Right atrium auricular region (tissue), 2 donors: ENCODE measurements around the gene ANKUB1. TPM values are rescaled to one million over a fixed set of nuclear protein-coding genes. Genes with fewer than 3 reads are reported as not detected.

Experiments used
- DNase-seq: peaks from one replicate; pipeline ENCODE4 v3.0.0-alpha.2; 2019; ENCODE audit warnings: low spot score
- H3K27ac ChIP-seq, 2 donors: fragments of 200-600 bp; sonication (generic); 1 replicate in 1 of 2; 2 replicates in 1 of 2; pipeline ENCODE4 v1.5.1; 2016 to 2019
- H3K27me3 ChIP-seq, 2 donors: fragments of 200-600 bp; sonication (generic); one replicate each; pipeline versions ENCODE4 v1.5.1 to v1.6.0; 2017 to 2019
- H3K36me3 ChIP-seq: fragments of 200-600 bp; sonication (generic); one replicate; pipeline ENCODE4 v1.5.1; 2016
- H3K4me1 ChIP-seq, 2 donors: fragments of 200-600 bp; sonication (generic); one replicate each; pipeline versions ENCODE4 v1.5.1 to v1.6.0; 2017 to 2019
- H3K4me3 ChIP-seq, 2 donors: fragments of 200-600 bp; sonication (generic); 1 replicate in 1 of 2; 2 replicates in 1 of 2; pipeline ENCODE4 v1.5.1; 2017 to 2019; ENCODE audit warnings: mild to moderate bottlenecking in 1 of 2, moderate library complexity in 1 of 2
- H3K9me3 ChIP-seq, 2 donors: fragments of 200-600 bp; sonication (generic); one replicate each; pipeline ENCODE4 v1.5.1; 2019
- total RNA-seq, 2 donors: library from RNA; depleted of rRNA; stranded (reverse); fragments of >200 nt; gene quantifications; one replicate each; pipeline ENCODE4 v1.1.0, GENCODE V29; 2016
- TF ChIP-seq, protein P1 (sequence below), 2 donors: fragments of 200-600 bp; sonication (generic); IDR thresholded peaks; one replicate each; pipeline ENCODE4 v1.5.1; 2019; ENCODE audit warnings: antibody characterized with exemption in 2 of 2

Gene ANKUB1
- total RNA-seq, 2 donors from 2014 or later, result not detected

DNA sequence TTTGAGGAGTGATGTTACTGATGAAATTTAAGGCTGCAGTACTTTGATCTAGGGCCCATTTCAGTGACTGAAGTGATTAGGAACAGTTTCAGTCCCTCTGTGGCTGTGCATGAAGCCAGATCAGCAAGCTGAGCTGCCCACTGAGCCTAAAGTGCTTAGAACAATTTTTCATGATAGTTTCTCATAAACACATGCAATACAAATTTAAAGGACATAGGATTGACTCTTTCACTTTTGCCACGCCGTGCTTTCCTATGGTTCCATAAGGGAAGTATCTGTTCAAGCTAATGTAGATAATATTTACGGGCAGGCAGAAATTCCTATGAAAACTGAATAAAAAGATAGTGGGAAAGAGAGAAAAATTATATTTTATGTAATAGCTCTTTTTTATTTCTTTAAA, 10.6 kb downstream of the ANKUB1 start:
- DNase-seq, result no peak
- Histone ChIP-seq H3K4me1 (no peaks in the 10 kb centered on the region), H3K9me3 (no peaks in the 10 kb centered on the region), H3K27ac (no peak overlapping the region), H3K27me3 (no peaks in the 10 kb centered on the region), H3K4me3 (no peak overlapping the region), H3K36me3 (no peaks in the 10 kb centered on the region)
- TF ChIP-seq, protein P1, sequence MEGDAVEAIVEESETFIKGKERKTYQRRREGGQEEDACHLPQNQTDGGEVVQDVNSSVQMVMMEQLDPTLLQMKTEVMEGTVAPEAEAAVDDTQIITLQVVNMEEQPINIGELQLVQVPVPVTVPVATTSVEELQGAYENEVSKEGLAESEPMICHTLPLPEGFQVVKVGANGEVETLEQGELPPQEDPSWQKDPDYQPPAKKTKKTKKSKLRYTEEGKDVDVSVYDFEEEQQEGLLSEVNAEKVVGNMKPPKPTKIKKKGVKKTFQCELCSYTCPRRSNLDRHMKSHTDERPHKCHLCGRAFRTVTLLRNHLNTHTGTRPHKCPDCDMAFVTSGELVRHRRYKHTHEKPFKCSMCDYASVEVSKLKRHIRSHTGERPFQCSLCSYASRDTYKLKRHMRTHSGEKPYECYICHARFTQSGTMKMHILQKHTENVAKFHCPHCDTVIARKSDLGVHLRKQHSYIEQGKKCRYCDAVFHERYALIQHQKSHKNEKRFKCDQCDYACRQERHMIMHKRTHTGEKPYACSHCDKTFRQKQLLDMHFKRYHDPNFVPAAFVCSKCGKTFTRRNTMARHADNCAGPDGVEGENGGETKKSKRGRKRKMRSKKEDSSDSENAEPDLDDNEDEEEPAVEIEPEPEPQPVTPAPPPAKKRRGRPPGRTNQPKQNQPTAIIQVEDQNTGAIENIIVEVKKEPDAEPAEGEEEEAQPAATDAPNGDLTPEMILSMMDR (IDR thresholded peaks at IDR 0.05), result no peak

DNA sequence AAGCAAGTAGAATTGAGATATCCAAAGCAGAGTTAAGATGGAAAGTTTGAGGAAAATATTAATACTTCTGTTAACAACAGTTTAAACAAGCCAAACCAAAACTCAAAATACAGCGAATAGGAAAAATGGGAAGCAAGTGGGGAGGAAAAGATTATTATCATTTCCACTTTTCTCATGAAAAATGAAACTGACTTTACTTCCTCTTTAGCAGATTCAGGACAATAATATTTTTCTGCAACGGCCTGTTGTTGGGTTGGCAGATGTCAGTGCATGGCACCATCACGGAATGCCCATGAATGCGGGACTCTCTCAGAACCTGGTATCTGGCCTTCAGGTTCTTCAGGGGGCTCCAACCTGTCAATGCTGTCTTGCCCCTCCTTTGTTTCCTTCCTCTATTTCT, 11.1 kb downstream of the ANKUB1 start:
- no peaks in the 10 kb centered on the region for H3K4me1 ChIP-seq
- TF ChIP-seq, protein P1 (IDR thresholded peaks at IDR 0.05), result no peak
- H3K27ac ChIP-seq, result peak overlapping the region in 1 of 2 donors; percentile 25
- DNase-seq, result no peak
- H3K36me3 ChIP-seq, result no peaks in the 10 kb centered on the region
- no peaks in the 10 kb centered on the region for H3K27me3 ChIP-seq
- no peaks in the 10 kb centered on the region for H3K9me3 ChIP-seq
- no peak overlapping the region for H3K4me3 ChIP-seq

DNA sequence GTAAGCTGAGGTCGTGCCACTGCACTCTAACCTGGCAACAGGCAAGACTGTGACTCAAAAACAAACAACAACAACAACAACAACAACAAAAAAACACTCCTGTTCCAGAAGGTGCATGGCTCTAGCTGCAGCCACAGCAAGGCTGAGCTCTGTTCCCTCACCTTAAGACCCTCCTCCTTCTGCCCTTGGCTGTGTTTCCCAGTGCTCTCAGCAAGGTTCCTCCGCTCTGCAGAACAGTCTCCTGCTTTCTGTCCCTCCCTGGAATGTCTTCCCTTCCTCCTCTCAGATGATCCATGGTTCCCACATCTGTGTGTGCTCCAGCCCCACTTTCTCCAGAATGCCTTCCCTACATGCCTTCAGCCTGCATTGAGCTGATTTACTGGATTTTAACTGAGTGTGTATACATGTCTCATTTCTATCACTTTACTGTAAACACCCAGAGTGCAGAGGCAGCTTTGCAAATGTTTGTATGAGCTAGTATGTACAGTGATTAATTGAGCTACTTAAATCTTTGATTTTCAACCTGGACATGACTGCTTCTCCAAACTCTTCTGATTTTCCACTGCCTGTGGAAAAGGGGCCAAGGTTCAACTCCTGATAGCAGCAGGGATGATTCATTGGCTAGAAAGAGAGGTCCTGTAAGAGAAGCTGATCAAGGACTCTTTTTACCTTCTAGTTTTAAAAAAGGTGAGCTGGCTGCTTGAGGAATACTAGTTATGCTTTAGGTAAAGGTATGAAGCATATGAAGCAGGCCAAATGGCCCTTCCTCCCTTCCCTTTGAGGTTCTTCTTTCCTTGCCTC, 14.7 kb downstream of the ANKUB1 start:
- Histone ChIP-seq H3K9me3 (no peaks in the 10 kb centered on the region), H3K27ac (no peak overlapping the region), H3K36me3 (no peaks in the 10 kb centered on the region), H3K27me3 (no peaks in the 10 kb centered on the region), H3K4me1 (no peaks in the 10 kb centered on the region), H3K4me3 (no peak overlapping the region)
- TF ChIP-seq, protein P1 (IDR thresholded peaks at IDR 0.05), result no peak
- DNase-seq, result no peak

DNA sequence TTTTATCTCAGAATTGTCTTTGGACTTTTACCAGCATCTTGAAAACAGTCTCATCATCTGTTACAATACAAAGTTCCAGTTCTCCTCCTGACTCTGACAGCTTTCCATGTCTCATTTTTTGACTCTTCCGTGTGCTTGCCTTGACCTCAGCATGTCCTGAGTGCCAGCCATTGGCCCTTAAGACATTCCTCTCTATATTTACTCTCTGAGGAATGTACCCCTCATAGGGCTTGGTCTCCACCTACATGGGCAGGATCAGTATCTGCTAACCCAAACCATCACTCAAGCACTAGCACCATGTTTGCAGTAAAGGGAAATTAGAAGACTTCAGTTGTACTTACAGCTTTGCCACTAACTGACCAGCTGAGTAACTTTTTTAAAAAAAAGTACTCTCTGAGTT, 16.2 kb downstream of the ANKUB1 start:
- Histone ChIP-seq H3K36me3 (no peaks in the 10 kb centered on the region), H3K27me3 (no peaks in the 10 kb centered on the region), H3K9me3 (no peaks in the 10 kb centered on the region), H3K27ac (no peak overlapping the region), H3K4me1 (no peaks in the 10 kb centered on the region), H3K4me3 (no peak overlapping the region)
- DNase-seq, result no peak
- TF ChIP-seq, protein P1 (IDR thresholded peaks at IDR 0.05), result no peak

DNA sequence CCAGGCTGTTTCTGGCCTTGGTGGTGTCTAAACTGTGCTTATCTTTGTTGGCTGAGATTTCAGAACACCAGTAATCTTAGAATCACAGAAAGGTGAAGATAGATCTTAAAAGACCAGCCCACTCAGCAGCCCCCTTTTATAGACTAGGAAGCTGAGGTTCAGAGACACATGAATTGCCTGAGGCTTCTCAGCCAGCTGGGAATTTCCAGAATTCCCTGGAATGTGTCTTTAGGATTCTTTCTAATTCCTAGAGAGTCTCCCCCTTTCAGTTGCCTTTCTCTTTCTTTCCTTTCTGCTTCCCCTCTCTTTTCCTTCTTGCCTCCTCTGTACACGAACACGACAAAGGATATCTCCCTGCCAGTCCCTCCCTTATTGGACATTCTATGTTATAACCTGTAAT, 19.5 kb downstream of the ANKUB1 start:
- H3K4me1 ChIP-seq, result no peaks in the 10 kb centered on the region
- TF ChIP-seq, protein P1 (IDR thresholded peaks at IDR 0.05), result no peak
- no peaks in the 10 kb centered on the region for H3K36me3 ChIP-seq
- H3K27ac ChIP-seq, result no peak overlapping the region
- no peak for DNase-seq
- no peaks in the 10 kb centered on the region for H3K27me3 ChIP-seq
- no peaks in the 10 kb centered on the region for H3K9me3 ChIP-seq
- no peak overlapping the region for H3K4me3 ChIP-seq
